ENCODE measurements around the gene MATN4. TPM values are rescaled to one million over a fixed set of nuclear protein-coding genes. Genes with fewer than 3 reads are reported as not detected.

Gene MATN4
- total and polyA plus RNA-seq, 2 of the 13 experiments (the other 11 are each of a cell fraction or from before 2014, with no cell fraction given) = not detected

DNA sequence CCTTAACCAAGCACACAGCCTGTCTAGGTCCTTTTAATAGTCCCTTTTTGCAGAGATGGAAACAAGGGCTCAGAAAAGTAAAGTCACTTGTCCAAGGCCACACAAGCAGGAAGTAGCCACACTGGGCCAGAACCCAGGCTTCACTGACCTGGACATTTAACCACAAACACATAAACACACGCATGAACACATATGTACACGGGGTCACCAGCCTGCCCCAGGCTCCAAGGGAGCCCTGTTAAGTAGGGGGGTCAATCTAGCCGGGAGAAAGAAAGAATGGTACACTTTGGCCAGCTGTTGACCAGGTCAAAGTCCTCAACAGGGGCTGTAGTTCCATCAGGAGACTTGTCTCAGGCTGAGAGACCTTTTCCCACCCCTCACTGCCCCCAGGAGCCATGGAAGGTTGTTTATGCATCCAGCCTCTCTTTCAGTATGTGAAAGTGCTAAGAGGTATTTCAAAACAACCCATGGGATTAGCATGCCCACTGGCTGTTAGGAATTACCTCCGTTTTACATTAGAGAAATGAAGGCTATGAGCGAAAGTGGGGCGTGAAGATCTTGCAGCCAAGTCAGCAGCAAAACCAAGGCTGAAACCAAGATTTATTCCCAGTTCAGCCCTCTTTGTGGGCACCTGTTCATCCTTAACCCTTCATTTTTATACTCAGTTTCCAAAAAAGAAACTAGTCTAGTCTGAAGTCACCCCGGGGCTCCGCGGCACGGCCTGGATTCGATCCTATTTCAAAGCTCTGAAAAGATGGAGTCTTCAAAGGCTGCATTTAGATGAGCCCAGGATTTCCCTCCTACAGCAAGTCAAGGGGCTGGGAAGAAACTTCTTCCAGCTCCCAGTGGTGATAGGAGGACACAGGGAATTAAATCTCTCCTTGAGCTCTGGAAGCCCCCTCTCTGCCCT, 30.3 kb upstream of the MATN4 start (continued):
- TF ChIP-seq, protein P1, sequence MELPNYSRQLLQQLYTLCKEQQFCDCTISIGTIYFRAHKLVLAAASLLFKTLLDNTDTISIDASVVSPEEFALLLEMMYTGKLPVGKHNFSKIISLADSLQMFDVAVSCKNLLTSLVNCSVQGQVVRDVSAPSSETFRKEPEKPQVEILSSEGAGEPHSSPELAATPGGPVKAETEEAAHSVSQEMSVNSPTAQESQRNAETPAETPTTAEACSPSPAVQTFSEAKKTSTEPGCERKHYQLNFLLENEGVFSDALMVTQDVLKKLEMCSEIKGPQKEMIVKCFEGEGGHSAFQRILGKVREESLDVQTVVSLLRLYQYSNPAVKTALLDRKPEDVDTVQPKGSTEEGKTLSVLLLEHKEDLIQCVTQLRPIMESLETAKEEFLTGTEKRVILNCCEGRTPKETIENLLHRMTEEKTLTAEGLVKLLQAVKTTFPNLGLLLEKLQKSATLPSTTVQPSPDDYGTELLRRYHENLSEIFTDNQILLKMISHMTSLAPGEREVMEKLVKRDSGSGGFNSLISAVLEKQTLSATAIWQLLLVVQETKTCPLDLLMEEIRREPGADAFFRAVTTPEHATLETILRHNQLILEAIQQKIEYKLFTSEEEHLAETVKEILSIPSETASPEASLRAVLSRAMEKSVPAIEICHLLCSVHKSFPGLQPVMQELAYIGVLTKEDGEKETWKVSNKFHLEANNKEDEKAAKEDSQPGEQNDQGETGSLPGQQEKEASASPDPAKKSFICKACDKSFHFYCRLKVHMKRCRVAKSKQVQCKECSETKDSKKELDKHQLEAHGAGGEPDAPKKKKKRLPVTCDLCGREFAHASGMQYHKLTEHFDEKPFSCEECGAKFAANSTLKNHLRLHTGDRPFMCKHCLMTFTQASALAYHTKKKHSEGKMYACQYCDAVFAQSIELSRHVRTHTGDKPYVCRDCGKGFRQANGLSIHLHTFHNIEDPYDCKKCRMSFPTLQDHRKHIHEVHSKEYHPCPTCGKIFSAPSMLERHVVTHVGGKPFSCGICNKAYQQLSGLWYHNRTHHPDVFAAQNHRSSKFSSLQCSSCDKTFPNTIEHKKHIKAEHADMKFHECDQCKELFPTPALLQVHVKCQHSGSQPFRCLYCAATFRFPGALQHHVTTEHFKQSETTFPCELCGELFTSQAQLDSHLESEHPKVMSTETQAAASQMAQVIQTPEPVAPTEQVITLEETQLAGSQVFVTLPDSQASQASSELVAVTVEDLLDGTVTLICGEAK (IDR thresholded peaks at IDR 0.05) = no peak
- TF ChIP-seq, protein P1 (CRISPR knock-in tag; IDR thresholded peaks at IDR 0.05) = no peak; the same call in 1 of the 2 replicates
- TF ChIP-seq ZNF879 (CRISPR knock-in tag; IDR thresholded peaks at IDR 0.05) (no peak), PTBP1 (IDR thresholded peaks at IDR 0.05; ENCODE audit: low read depth, low read length, poor library complexity, severe bottlenecking) (no peak), HOXA3 (CRISPR knock-in tag; IDR thresholded peaks at IDR 0.05) (peak; percentile 41; the same call in 1 of the 2 replicates), GATAD2A (CRISPR knock-in tag; IDR thresholded peaks at IDR 0.05) (peak; percentile 88), ZNF143 (CRISPR knock-in tag; IDR thresholded peaks at IDR 0.05) (0 out of 2 replicates have a peak, but pooled peaks have one; percentile 47), ZEB1 (IDR thresholded peaks at IDR 0.05; ENCODE audit: insufficient replicate concordance, low read depth) (no peak), ZNF670 (CRISPR knock-in tag; IDR thresholded peaks at IDR 0.05; ENCODE audit: borderline replicate concordance) (no peak), ZC3H4 (CRISPR knock-in tag; IDR thresholded peaks at IDR 0.05; ENCODE audit: borderline replicate concordance) (0 out of 2 replicates have a peak, but pooled peaks have one; percentile 62), GABPA (IDR thresholded peaks at IDR 0.05; ENCODE audit: low read depth, low read length) (no peak), GABPA (CRISPR knock-in tag; IDR thresholded peaks at IDR 0.05; ENCODE audit: low read depth) (peak; percentile 38; the same call in 1 of the 2 replicates), KDM4B (CRISPR knock-in tag; IDR thresholded peaks at IDR 0.05) (0 out of 2 replicates have a peak, but pooled peaks have one; percentile 19), BCL6 (CRISPR knock-in tag; IDR thresholded peaks at IDR 0.05) (peak; percentile 52; the same call in 1 of the 2 replicates)
- TF ChIP-seq, protein P2, sequence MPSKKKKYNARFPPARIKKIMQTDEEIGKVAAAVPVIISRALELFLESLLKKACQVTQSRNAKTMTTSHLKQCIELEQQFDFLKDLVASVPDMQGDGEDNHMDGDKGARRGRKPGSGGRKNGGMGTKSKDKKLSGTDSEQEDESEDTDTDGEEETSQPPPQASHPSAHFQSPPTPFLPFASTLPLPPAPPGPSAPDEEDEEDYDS (CRISPR knock-in tag; IDR thresholded peaks at IDR 0.05) = no peak
- TF ChIP-seq, protein P3, sequence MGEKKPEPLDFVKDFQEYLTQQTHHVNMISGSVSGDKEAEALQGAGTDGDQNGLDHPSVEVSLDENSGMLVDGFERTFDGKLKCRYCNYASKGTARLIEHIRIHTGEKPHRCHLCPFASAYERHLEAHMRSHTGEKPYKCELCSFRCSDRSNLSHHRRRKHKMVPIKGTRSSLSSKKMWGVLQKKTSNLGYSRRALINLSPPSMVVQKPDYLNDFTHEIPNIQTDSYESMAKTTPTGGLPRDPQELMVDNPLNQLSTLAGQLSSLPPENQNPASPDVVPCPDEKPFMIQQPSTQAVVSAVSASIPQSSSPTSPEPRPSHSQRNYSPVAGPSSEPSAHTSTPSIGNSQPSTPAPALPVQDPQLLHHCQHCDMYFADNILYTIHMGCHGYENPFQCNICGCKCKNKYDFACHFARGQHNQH (CRISPR knock-in tag; IDR thresholded peaks at IDR 0.05) = peak; percentile 70
- TF ChIP-seq, protein P4, sequence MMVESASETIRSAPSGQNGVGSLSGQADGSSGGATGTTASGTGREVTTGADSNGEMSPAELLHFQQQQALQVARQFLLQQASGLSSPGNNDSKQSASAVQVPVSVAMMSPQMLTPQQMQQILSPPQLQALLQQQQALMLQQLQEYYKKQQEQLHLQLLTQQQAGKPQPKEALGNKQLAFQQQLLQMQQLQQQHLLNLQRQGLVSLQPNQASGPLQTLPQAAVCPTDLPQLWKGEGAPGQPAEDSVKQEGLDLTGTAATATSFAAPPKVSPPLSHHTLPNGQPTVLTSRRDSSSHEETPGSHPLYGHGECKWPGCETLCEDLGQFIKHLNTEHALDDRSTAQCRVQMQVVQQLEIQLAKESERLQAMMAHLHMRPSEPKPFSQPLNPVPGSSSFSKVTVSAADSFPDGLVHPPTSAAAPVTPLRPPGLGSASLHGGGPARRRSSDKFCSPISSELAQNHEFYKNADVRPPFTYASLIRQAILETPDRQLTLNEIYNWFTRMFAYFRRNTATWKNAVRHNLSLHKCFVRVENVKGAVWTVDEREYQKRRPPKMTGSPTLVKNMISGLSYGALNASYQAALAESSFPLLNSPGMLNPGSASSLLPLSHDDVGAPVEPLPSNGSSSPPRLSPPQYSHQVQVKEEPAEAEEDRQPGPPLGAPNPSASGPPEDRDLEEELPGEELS (CRISPR knock-in tag; IDR thresholded peaks at IDR 0.05) = peak; percentile 70
